PC-3 (cell line): Measurements from ENCODE around the gene PRKCE. TPM values are rescaled to one million over a fixed set of nuclear protein-coding genes. Genes with fewer than 3 reads are reported as not detected.

Experiments
- ATAC-seq: fragments of 200-7000 bp; cut with Tn5 transposase; 2 replicates; pipeline ENCODE4 v1.9.1; 2020; ENCODE audit warnings: mild to moderate bottlenecking, moderate library complexity
- BruUV-seq: library from RNA; stranded (reverse); fragments of 400-500 nt; replicated peaks from 2 replicates; lab custom pipeline; 2021; lab: Mats Ljungman, UMichigan
- CTCF ChIA-PET: fragments of 300-600 bp; sonication (Branson Sonifier 250); formaldehyde crosslinking; loops from one replicate; lab custom pipeline; 2022; ENCODE audit warnings: antibody characterized with exemption; lab: Charles Lee
- POLR2A ChIA-PET: fragments of 300-600 bp; sonication (Branson Sonifier 250); formaldehyde crosslinking; loops from one replicate; lab custom pipeline; 2022; ENCODE audit warnings: antibody characterized with exemption; ENCODE audit not compliant: unreplicated experiment; lab: Charles Lee
- DNase-seq: peaks from one replicate; pipeline ENCODE4 v3.0.0-alpha.2; 2015
- H2AFZ ChIP-seq: fragments of 300-600 bp; sonication (generic); 2 replicates; pipeline ENCODE4 v1.6.0; 2016; ENCODE audit warnings: antibody characterized with exemption, low read length
- H3F3A ChIP-seq: fragments of 300-600 bp; sonication (generic); one replicate; pipeline ENCODE4 v1.6.0; 2017; ENCODE audit warnings: antibody characterized with exemption, low read length, control low read depth, mild to moderate bottlenecking; ENCODE audit not compliant: unreplicated experiment
- H3K27ac ChIP-seq: fragments of 300-600 bp; sonication (generic); 2 replicates; pipeline ENCODE4 v1.5.1; 2016; ENCODE audit warnings: mild to moderate bottlenecking, low read length
- H3K27me3 ChIP-seq: fragments of 300-600 bp; sonication (generic); 2 replicates; pipeline ENCODE4 v1.6.1; 2016; ENCODE audit warnings: low read length, mixed read lengths
- H3K36me3 ChIP-seq: fragments of 300-600 bp; sonication (generic); 2 replicates; pipeline ENCODE4 v1.6.1; 2016; ENCODE audit warnings: low read depth, mixed run types, low read length, mixed read lengths
- H3K4me1 ChIP-seq: fragments of 300-600 bp; sonication (generic); 2 replicates; pipeline ENCODE4 v1.5.1; 2016; ENCODE audit warnings: low read length; ENCODE audit not compliant: insufficient read depth
- H3K4me2 ChIP-seq: fragments of 300-600 bp; sonication (generic); 2 replicates; pipeline ENCODE4 v1.6.0; 2016; ENCODE audit warnings: low read length
- H3K4me3 ChIP-seq: fragments of 300-600 bp; sonication (generic); 2 replicates; pipeline ENCODE4 v1.5.1; 2016; ENCODE audit warnings: mild to moderate bottlenecking, low read length, mixed read lengths
- H3K79me2 ChIP-seq: fragments of 300-600 bp; sonication (generic); 2 replicates; pipeline ENCODE4 v1.6.1; 2017; ENCODE audit warnings: low read length, mixed read lengths
- H3K9ac ChIP-seq: fragments of 300-600 bp; sonication (generic); 2 replicates; pipeline ENCODE4 v1.6.0; 2016; ENCODE audit warnings: mild to moderate bottlenecking, low read length
- H3K9me2 ChIP-seq: fragments of 300-600 bp; sonication (generic); replicated peaks from 2 replicates; pipeline ENCODE4 v1.6.1; 2016; ENCODE audit warnings: mixed run types, low read length, mixed read lengths
- H3K9me3 ChIP-seq: fragments of 300-600 bp; sonication (generic); 2 replicates; pipeline ENCODE4 v1.6.1; 2016; ENCODE audit warnings: low read length, mixed read lengths
- H4K20me1 ChIP-seq: fragments of 300-600 bp; sonication (generic); 2 replicates; pipeline ENCODE4 v1.6.1; 2016; ENCODE audit warnings: low read length, mixed read lengths
- CTCF ChIP-seq: fragments of 300-600 bp; sonication (generic); conservative IDR thresholded peaks from 2 replicates; pipeline ENCODE4 v1.5.1; 2017; ENCODE audit warnings: antibody characterized with exemption, low read depth, mild to moderate bottlenecking, low read length
- EZH2 ChIP-seq: fragments of 300-600 bp; sonication (generic); IDR thresholded peaks from one replicate; pipeline ENCODE4 v1.6.1; 2017; ENCODE audit warnings: antibody characterized with exemption, mild to moderate bottlenecking, low read length; ENCODE audit not compliant: unreplicated experiment
- EZH2phosphoT487 ChIP-seq: fragments of 300-600 bp; sonication (generic); IDR thresholded peaks from 2 replicates; pipeline ENCODE4 v1.6.1; 2018; ENCODE audit warnings: mild to moderate bottlenecking, antibody characterized with exemption, low read length, borderline replicate concordance
- intact Hi-C: fragments of 100-400 bp; cut with micrococcal nuclease; formaldehyde crosslinking; loops from 2 replicates; pipeline ENCODE4 v1.9.0; 2023
- total RNA-seq: library from RNA; depleted of rRNA; stranded (reverse); fragments of >200 nt; gene quantifications from 2 replicates; pipeline ENCODE4 v1.2.3, GENCODE V29; 2014

Gene PRKCE
- total RNA-seq, 1 experiment from 2014 or later, result 7.0 TPM

- Histone ChIP-seq H4K20me1 (no peaks in the 10 kb centered on the region), H3K9me2 (no peaks in the 10 kb centered on the region), H3K9ac (no peak overlapping the region), H3F3A (no peaks in the 10 kb centered on the region), H3K4me1 (peaks cover 18% of the 10 kb centered on the region), H3K27me3 (no peaks in the 10 kb centered on the region), H2AFZ (no peak overlapping the region), H3K79me2 (no peaks in the 10 kb centered on the region), H3K27ac (no peak overlapping the region), H3K36me3 (no peaks in the 10 kb centered on the region), H3K4me3 (no peak overlapping the region), H3K4me2 (no peak overlapping the region), H3K9me3 (no peaks in the 10 kb centered on the region)
- CTCF ChIA-PET, result no interaction called here
- DNase-seq (no peak), ATAC-seq (no peak)
- TF ChIP-seq CTCF (no peak), EZH2 (no peak), EZH2phosphoT487 (no peak)
- POLR2A ChIA-PET, result interaction anchor here (0.6 kb wide), 1 partner anchor 49 kb away, joined by 4 read pairs; no protein-coding TSS in a partner anchor
- intact Hi-C loops, result no loop called here
- no TSS peak for BruUV-seq
Measured at GRCh38 chr2:45919160-45919650, 267.7 kb downstream of the PRKCE start.

- no peak overlapping the region for H3K27ac ChIP-seq
- no peaks in the 10 kb centered on the region for H4K20me1 ChIP-seq
- BruUV-seq, result no TSS peak
- H3K9me2 ChIP-seq, result no peaks in the 10 kb centered on the region
- H3K27me3 ChIP-seq, result no peaks in the 10 kb centered on the region
- H3K4me1 ChIP-seq, result peaks cover 18% of the 10 kb centered on the region
- H3F3A ChIP-seq, result no peaks in the 10 kb centered on the region
- no peaks in the 10 kb centered on the region for H3K9me3 ChIP-seq
- no peaks in the 10 kb centered on the region for H3K79me2 ChIP-seq
- no peak overlapping the region for H2AFZ ChIP-seq
- TF ChIP-seq EZH2 (no peak), CTCF (no peak), EZH2phosphoT487 (no peak)
- ATAC-seq (no peak), DNase-seq (no peak)
- CTCF ChIA-PET, result no interaction called here
- H3K9ac ChIP-seq, result no peak overlapping the region
- H3K4me2 ChIP-seq, result no peak overlapping the region
- no peaks in the 10 kb centered on the region for H3K36me3 ChIP-seq
- H3K4me3 ChIP-seq, result no peak overlapping the region
- intact Hi-C loops, result no loop called here
- POLR2A ChIA-PET, result no interaction called here
Measured at GRCh38 chr2:45919711-45920111, 268.2 kb downstream of the PRKCE start.

- H4K20me1 ChIP-seq, result no peaks in the 10 kb centered on the region
- no peak overlapping the region for H3K4me2 ChIP-seq
- H2AFZ ChIP-seq, result no peak overlapping the region
- no peaks in the 10 kb centered on the region for H3K79me2 ChIP-seq
- no peaks in the 10 kb centered on the region for H3K9me2 ChIP-seq
- no peaks in the 10 kb centered on the region for H3K27me3 ChIP-seq
- H3K9me3 ChIP-seq, result no peaks in the 10 kb centered on the region
- BruUV-seq, result no TSS peak
- POLR2A ChIA-PET, result no interaction called here
- no peaks in the 10 kb centered on the region for H3K36me3 ChIP-seq
- CTCF ChIA-PET, result no interaction called here
- no peak overlapping the region for H3K9ac ChIP-seq
- H3K4me1 ChIP-seq, result peaks cover 18% of the 10 kb centered on the region
- H3F3A ChIP-seq, result no peaks in the 10 kb centered on the region
- ATAC-seq, result no peak
- TF ChIP-seq CTCF (no peak), EZH2 (no peak), EZH2phosphoT487 (no peak)
- intact Hi-C loops, result no loop called here
- H3K4me3 ChIP-seq, result no peak overlapping the region
- DNase-seq, result no peak
- no peak overlapping the region for H3K27ac ChIP-seq
Measured at GRCh38 chr2:45921921-45922320, 270.4 kb downstream of the PRKCE start.
